ENCODE measurements around the gene MEGF11.

The MEGF11 gene

DNA sequence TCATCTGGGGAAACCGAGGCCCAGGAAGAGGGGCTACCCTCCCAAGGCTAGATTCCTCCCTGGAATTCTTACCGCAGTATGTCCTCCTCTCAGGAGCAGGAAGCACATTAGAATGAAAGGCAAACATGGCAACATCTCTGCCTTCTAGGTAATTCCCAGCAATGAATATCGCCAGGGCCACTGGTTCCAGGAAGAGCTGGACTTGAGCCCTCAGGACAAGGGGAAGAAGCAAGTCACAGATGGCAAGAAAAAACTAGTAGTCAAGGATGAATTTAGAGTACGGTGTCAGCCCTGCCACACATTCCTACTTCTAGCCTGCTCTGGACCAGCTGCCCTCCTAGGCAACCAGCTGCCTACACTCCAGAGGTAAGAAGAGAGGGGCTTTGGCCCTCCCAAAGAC, 42.9 kb downstream of the MEGF11 start:
- no peak for DNase-seq (ENCODE audit: low read depth in 1 of 2, low spot score in 1 of 2)
- Histone ChIP-seq H3K27ac (replicated peaks) (no peak overlapping the region), H3K27me3 (ENCODE audit: insufficient read depth, poor library complexity, severe bottlenecking) (no peaks in the 10 kb centered on the region), H3K4me3 (replicated peaks; ENCODE audit: insufficient read depth, low read length) (no peak overlapping the region)
- TF ChIP-seq SPI1 (IDR thresholded peaks at IDR 0.05; ENCODE audit: borderline replicate concordance, low read depth) (no peak), POLR2AphosphoS5 (IDR thresholded peaks at IDR 0.05; ENCODE audit: low read depth) (no peak), GABPA (IDR thresholded peaks at IDR 0.05; ENCODE audit: low read depth) (no peak)
- TF ChIP-seq, protein P1, sequence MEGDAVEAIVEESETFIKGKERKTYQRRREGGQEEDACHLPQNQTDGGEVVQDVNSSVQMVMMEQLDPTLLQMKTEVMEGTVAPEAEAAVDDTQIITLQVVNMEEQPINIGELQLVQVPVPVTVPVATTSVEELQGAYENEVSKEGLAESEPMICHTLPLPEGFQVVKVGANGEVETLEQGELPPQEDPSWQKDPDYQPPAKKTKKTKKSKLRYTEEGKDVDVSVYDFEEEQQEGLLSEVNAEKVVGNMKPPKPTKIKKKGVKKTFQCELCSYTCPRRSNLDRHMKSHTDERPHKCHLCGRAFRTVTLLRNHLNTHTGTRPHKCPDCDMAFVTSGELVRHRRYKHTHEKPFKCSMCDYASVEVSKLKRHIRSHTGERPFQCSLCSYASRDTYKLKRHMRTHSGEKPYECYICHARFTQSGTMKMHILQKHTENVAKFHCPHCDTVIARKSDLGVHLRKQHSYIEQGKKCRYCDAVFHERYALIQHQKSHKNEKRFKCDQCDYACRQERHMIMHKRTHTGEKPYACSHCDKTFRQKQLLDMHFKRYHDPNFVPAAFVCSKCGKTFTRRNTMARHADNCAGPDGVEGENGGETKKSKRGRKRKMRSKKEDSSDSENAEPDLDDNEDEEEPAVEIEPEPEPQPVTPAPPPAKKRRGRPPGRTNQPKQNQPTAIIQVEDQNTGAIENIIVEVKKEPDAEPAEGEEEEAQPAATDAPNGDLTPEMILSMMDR (IDR thresholded peaks at IDR 0.05; ENCODE audit: insufficient read depth, low read length): no peak
- TF ChIP-seq, protein P2, sequence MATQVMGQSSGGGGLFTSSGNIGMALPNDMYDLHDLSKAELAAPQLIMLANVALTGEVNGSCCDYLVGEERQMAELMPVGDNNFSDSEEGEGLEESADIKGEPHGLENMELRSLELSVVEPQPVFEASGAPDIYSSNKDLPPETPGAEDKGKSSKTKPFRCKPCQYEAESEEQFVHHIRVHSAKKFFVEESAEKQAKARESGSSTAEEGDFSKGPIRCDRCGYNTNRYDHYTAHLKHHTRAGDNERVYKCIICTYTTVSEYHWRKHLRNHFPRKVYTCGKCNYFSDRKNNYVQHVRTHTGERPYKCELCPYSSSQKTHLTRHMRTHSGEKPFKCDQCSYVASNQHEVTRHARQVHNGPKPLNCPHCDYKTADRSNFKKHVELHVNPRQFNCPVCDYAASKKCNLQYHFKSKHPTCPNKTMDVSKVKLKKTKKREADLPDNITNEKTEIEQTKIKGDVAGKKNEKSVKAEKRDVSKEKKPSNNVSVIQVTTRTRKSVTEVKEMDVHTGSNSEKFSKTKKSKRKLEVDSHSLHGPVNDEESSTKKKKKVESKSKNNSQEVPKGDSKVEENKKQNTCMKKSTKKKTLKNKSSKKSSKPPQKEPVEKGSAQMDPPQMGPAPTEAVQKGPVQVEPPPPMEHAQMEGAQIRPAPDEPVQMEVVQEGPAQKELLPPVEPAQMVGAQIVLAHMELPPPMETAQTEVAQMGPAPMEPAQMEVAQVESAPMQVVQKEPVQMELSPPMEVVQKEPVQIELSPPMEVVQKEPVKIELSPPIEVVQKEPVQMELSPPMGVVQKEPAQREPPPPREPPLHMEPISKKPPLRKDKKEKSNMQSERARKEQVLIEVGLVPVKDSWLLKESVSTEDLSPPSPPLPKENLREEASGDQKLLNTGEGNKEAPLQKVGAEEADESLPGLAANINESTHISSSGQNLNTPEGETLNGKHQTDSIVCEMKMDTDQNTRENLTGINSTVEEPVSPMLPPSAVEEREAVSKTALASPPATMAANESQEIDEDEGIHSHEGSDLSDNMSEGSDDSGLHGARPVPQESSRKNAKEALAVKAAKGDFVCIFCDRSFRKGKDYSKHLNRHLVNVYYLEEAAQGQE (IDR thresholded peaks at IDR 0.05; ENCODE audit: insufficient replicate concordance, low read depth): no peak

DNA sequence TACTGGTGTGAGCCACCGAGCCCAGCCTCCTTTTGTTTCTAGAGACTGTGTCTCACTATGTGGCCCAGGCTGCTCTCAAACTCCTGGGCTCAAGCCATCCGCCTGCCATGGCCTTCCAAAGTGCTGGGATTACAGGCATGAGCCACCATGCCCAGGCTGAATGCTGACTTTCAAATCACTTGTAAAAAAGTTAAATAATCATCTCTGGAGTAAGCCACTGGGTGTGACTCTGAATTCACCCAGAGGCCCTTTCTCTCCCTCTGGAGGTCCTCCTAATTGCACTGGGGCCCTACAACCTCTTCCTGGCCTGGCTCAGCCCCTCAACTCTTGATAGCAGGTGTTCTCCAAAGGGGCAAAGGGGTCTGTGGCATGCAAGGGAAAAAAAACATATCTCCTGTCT, 54.8 kb downstream of the MEGF11 start:
- Histone ChIP-seq H3K27me3 (ENCODE audit: insufficient read depth, poor library complexity, severe bottlenecking) (peaks cover 2% of the 10 kb centered on the region), H3K4me3 (replicated peaks; ENCODE audit: insufficient read depth, low read length) (no peak overlapping the region), H3K27ac (replicated peaks) (no peak overlapping the region)
- TF ChIP-seq, protein P1 (IDR thresholded peaks at IDR 0.05; ENCODE audit: insufficient read depth, low read length): no peak
- TF ChIP-seq GABPA (IDR thresholded peaks at IDR 0.05; ENCODE audit: low read depth) (no peak), POLR2AphosphoS5 (IDR thresholded peaks at IDR 0.05; ENCODE audit: low read depth) (no peak), SPI1 (IDR thresholded peaks at IDR 0.05; ENCODE audit: borderline replicate concordance, low read depth) (no peak)
- TF ChIP-seq, protein P2 (IDR thresholded peaks at IDR 0.05; ENCODE audit: insufficient replicate concordance, low read depth): no peak
- DNase-seq (ENCODE audit: low read depth in 1 of 2, low spot score in 1 of 2): no peak

DNA sequence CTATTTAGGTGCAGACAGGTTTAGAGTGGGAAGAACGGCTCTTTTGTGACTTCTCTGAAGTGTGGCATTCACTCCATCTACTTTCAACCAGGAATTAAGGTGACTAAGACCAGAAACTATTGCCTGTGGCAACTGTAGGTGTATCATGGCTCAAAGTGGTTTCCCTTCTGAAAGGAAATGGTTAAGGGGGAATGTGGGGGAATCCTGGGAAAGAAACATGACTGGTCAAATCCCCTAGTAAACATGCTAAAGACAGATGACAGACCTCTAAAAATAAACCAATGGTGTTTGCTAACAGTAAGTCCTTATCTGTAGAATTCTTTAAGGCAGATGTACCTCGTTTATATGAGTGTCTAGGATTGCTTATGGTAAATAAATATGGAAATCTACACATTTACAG, 56.9 kb downstream of the MEGF11 start:
- H3K4me3 ChIP-seq (replicated peaks; ENCODE audit: insufficient read depth, low read length): no peak overlapping the region
- peaks cover 2% of the 10 kb centered on the region for H3K27me3 ChIP-seq (ENCODE audit: insufficient read depth, poor library complexity, severe bottlenecking)
- H3K27ac ChIP-seq (replicated peaks): no peak overlapping the region
- no peak for DNase-seq (ENCODE audit: low read depth in 1 of 2, low spot score in 1 of 2)
- TF ChIP-seq POLR2AphosphoS5 (IDR thresholded peaks at IDR 0.05; ENCODE audit: low read depth) (no peak), GABPA (IDR thresholded peaks at IDR 0.05; ENCODE audit: low read depth) (no peak), SPI1 (IDR thresholded peaks at IDR 0.05; ENCODE audit: borderline replicate concordance, low read depth) (no peak)
- TF ChIP-seq, protein P2 (IDR thresholded peaks at IDR 0.05; ENCODE audit: insufficient replicate concordance, low read depth): no peak
- TF ChIP-seq, protein P1 (IDR thresholded peaks at IDR 0.05; ENCODE audit: insufficient read depth, low read length): no peak
